ENCODE measurements around the gene ID2.

ID2 gene

DNA sequence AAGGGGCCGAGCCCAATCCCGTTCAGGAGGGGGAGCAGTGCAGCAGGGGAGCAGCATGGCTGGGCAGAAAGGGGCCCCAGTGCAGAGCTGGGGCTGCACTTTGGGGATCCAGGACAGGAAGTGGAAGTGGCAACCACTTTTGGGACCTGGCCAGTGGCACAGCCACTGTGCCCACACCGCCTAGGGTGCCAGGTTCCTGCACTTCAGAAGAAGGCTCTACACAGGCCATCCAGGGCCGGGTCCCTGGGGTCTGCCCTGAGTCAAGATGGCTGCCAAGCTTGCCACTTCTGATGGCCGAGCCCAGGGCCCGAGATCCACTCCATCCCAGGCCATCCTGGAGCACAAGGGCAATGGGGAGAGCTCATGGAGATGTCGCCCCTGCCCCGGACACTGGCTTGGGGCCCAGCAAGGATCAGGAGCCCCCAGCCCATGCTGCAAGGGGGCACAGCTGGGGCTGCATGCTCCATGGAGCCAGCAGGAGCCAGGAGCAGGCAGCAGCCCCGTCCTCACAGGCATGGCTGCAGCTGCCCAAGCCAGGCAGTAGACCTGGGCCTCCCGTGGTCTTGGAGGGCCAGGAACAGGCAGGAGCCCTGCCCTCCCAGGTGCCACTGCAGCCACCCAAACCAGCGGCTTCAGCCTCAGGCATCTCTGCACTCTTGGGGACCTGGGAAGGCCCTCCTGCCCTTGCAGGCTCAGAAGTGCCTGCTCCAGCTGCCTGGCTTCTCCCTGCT, 35.0 kb upstream of the ID2 start:
- H3K27me3 ChIP-seq (ENCODE audit: insufficient read depth, poor library complexity, severe bottlenecking), result no peaks in the 10 kb centered on the region
- H3K9me3 ChIP-seq (ENCODE audit: severe bottlenecking), result no peaks in the 10 kb centered on the region
- TF ChIP-seq, protein P1, sequence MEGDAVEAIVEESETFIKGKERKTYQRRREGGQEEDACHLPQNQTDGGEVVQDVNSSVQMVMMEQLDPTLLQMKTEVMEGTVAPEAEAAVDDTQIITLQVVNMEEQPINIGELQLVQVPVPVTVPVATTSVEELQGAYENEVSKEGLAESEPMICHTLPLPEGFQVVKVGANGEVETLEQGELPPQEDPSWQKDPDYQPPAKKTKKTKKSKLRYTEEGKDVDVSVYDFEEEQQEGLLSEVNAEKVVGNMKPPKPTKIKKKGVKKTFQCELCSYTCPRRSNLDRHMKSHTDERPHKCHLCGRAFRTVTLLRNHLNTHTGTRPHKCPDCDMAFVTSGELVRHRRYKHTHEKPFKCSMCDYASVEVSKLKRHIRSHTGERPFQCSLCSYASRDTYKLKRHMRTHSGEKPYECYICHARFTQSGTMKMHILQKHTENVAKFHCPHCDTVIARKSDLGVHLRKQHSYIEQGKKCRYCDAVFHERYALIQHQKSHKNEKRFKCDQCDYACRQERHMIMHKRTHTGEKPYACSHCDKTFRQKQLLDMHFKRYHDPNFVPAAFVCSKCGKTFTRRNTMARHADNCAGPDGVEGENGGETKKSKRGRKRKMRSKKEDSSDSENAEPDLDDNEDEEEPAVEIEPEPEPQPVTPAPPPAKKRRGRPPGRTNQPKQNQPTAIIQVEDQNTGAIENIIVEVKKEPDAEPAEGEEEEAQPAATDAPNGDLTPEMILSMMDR (IDR thresholded peaks at IDR 0.05; ENCODE audit: poor library complexity, severe bottlenecking), result no peak
- H3K36me3 ChIP-seq (ENCODE audit: low read depth), result no peaks in the 10 kb centered on the region
- H3K4me1 ChIP-seq (ENCODE audit: insufficient read depth, poor library complexity, severe bottlenecking), result no peaks in the 10 kb centered on the region
- DNase-seq (ENCODE audit: low spot score) (no peak), ATAC-seq (ENCODE audit: low read depth) (no peak)
- no peak overlapping the region for H3K27ac ChIP-seq (ENCODE audit: poor library complexity, severe bottlenecking)
- H3K4me3 ChIP-seq (ENCODE audit: severe bottlenecking), result no peak overlapping the region

DNA sequence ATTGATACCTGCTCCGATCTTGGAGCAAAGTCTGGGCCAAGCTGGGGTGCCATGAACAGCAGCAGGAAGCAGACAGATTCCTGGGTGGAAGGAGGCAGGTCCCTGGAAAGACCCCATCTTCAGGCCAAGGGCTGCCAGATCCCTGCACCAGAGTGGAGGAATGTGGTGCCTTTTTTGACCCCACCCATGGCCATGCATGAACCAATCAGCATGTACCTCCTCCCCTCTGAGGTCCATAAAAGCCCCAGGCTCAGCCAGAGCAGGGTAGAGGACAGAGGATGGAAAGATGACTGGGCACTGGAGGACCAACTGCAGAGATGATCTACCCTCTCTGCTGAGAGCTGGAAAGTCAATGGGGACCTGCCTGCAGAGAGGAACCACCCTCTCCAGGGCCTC, 34.4 kb upstream of the ID2 start:
- H3K9me3 ChIP-seq (ENCODE audit: severe bottlenecking), result no peaks in the 10 kb centered on the region
- H3K27me3 ChIP-seq (ENCODE audit: insufficient read depth, poor library complexity, severe bottlenecking), result no peaks in the 10 kb centered on the region
- H3K27ac ChIP-seq (ENCODE audit: poor library complexity, severe bottlenecking), result no peak overlapping the region
- no peaks in the 10 kb centered on the region for H3K4me1 ChIP-seq (ENCODE audit: insufficient read depth, poor library complexity, severe bottlenecking)
- DNase-seq (ENCODE audit: low spot score), result no peak
- H3K36me3 ChIP-seq (ENCODE audit: low read depth), result no peaks in the 10 kb centered on the region
- no peak for ATAC-seq (ENCODE audit: low read depth)
- H3K4me3 ChIP-seq (ENCODE audit: severe bottlenecking), result no peak overlapping the region
- TF ChIP-seq, protein P1 (IDR thresholded peaks at IDR 0.05; ENCODE audit: poor library complexity, severe bottlenecking), result no peak

DNA sequence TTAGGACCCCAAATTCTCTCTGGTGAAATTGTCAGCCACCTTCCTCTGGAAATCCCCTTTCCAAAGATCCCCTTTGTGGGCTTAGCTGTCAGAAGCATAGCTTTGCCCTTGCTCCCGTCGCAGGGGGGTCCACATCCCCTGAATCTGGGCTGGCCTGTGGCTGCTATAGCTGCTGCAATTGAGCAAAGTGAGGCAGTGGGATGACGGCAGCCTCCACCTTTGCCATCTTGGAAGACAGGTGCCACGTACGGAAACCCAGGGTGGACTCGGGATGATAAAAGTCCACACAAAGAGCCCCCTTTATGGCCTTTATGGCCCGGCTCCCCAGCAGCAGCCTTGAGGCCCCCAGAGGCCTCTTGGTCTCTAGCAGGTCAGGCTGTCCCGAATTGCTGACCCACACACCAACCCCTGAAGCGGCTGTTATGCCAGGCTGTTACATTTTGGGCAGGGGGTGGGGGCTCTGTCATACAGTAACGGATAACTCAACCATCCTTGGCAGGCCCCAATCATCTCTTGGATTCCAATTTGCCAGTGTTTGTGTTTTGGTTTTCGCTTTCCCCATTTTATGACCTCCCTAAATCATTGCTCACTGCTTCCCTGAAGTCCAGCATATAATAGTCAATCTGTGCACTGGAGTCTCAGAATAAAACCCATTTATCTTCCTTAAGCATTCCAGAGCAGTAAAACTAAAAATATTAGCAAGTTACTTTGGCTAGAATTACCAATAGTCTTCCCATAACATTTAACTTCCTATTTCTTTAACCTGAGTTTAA, 33.2 kb upstream of the ID2 start:
- Histone ChIP-seq H3K4me3 (ENCODE audit: severe bottlenecking) (no peak overlapping the region), H3K4me1 (ENCODE audit: insufficient read depth, poor library complexity, severe bottlenecking) (no peaks in the 10 kb centered on the region), H3K9me3 (ENCODE audit: severe bottlenecking) (no peaks in the 10 kb centered on the region), H3K36me3 (ENCODE audit: low read depth) (no peaks in the 10 kb centered on the region), H3K27me3 (ENCODE audit: insufficient read depth, poor library complexity, severe bottlenecking) (no peaks in the 10 kb centered on the region), H3K27ac (ENCODE audit: poor library complexity, severe bottlenecking) (no peak overlapping the region)
- DNase-seq (ENCODE audit: low spot score) (no peak), ATAC-seq (ENCODE audit: low read depth) (no peak)
- TF ChIP-seq, protein P1 (IDR thresholded peaks at IDR 0.05; ENCODE audit: poor library complexity, severe bottlenecking), result no peak

DNA sequence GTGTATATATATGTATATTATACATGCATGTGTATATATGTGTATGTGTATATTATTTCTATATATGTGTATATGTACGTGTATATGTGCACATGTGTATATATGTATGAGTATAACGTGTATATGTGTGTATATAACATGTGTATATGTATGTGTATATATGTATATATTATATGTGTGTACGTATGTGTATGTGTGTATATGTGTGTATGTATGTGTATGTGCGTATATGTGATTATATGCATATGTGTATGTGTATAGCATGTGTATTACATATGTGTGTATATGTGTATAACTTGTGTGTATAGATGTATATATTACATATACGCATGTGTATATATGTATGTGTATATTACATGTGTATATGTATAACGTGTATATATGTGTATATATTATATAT, 32.1 kb upstream of the ID2 start:
- Histone ChIP-seq H3K9me3 (ENCODE audit: severe bottlenecking) (no peaks in the 10 kb centered on the region), H3K27ac (ENCODE audit: poor library complexity, severe bottlenecking) (no peak overlapping the region), H3K27me3 (ENCODE audit: insufficient read depth, poor library complexity, severe bottlenecking) (no peaks in the 10 kb centered on the region), H3K36me3 (ENCODE audit: low read depth) (no peaks in the 10 kb centered on the region), H3K4me3 (ENCODE audit: severe bottlenecking) (no peak overlapping the region), H3K4me1 (ENCODE audit: insufficient read depth, poor library complexity, severe bottlenecking) (no peaks in the 10 kb centered on the region)
- DNase-seq (ENCODE audit: low spot score), result no peak
- TF ChIP-seq, protein P1 (IDR thresholded peaks at IDR 0.05; ENCODE audit: poor library complexity, severe bottlenecking), result no peak
- ATAC-seq (ENCODE audit: low read depth), result no peak

DNA sequence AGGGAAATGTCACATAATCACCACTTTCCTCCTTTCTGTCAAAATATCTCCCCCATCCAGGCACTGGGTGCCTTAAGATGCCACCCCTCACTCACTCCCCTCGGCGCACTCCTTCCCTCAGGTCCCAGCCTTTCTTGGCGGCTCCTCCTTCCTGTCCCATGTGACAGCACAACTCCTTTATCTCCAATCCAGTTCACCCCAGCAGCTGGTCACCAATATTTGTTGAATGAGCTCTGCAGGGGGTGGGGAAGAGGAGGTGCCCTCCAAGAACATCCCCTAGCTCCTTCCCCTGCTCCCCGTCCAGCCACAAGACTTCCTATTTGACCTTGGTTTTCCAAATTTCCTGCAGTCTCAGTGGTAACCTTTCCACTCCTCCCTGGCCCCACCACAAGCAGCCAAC, 31.6 kb upstream of the ID2 start:
- Histone ChIP-seq H3K27ac (ENCODE audit: poor library complexity, severe bottlenecking) (no peak overlapping the region), H3K9me3 (ENCODE audit: severe bottlenecking) (no peaks in the 10 kb centered on the region), H3K27me3 (ENCODE audit: insufficient read depth, poor library complexity, severe bottlenecking) (no peaks in the 10 kb centered on the region), H3K36me3 (ENCODE audit: low read depth) (no peaks in the 10 kb centered on the region), H3K4me1 (ENCODE audit: insufficient read depth, poor library complexity, severe bottlenecking) (no peaks in the 10 kb centered on the region), H3K4me3 (ENCODE audit: severe bottlenecking) (no peak overlapping the region)
- DNase-seq (ENCODE audit: low spot score) (peak; percentile 7), ATAC-seq (ENCODE audit: low read depth) (no peak)
- TF ChIP-seq, protein P1 (IDR thresholded peaks at IDR 0.05; ENCODE audit: poor library complexity, severe bottlenecking), result no peak

Data from RWPE2 (cell line).